AML-193 (cell line): ENCODE results near the gene HDAC10.

ENCODE experiments used
- DNase-seq, 2 experiments: peaks; one replicate each; lab custom pipeline; 2025; lab: John Stamatoyannopoulos, UW

Gene HDAC10

GRCh38 chr22:50250555-50251476, at the start of gene HDAC10:
Gene HDAC10, minus strand, starts transcription at chr22:50251265. Its CDS starts 233 bp downstream, at chr22:50251032.
- DNase-seq: peak; percentile 52 to 71

GRCh38 chr22:50300620-50301257, 49.7 kb upstream of the HDAC10 start:
- no peak for DNase-seq

GRCh38 chr22:50299785-50300619, 48.9 kb upstream of the HDAC10 start:
- no peak for DNase-seq

- no peak for DNase-seq
Observed at GRCh38 chr22:50298937-50299784, 48.1 kb upstream of the HDAC10 start.

- DNase-seq: no peak
Observed at GRCh38 chr22:50298266-50298637, 47.2 kb upstream of the HDAC10 start.

GRCh38 chr22:50297510-50298265, 46.6 kb upstream of the HDAC10 start:
- DNase-seq: no peak

GRCh38 chr22:50296658-50297490, 45.8 kb upstream of the HDAC10 start:
- DNase-seq: no peak

GRCh38 chr22:50294319-50294656, 43.2 kb upstream of the HDAC10 start:
- DNase-seq: no peak

- no peak for DNase-seq
Observed at GRCh38 chr22:50293441-50294318, 42.6 kb upstream of the HDAC10 start.

GRCh38 chr22:50292643-50293440, 41.8 kb upstream of the HDAC10 start:
- DNase-seq: no peak

GRCh38 chr22:50289942-50290630, 39.0 kb upstream of the HDAC10 start:
- no peak for DNase-seq

GRCh38 chr22:50289151-50289941, 38.3 kb upstream of the HDAC10 start:
- no peak for DNase-seq

- no peak for DNase-seq
Observed at GRCh38 chr22:50287731-50288130, 36.7 kb upstream of the HDAC10 start.

- DNase-seq: no peak
Observed at GRCh38 chr22:50286701-50287318, 35.7 kb upstream of the HDAC10 start.

GRCh38 chr22:50286275-50286674, 35.2 kb upstream of the HDAC10 start:
- no peak for DNase-seq

- DNase-seq: no peak
Observed at GRCh38 chr22:50285568-50286229, 34.6 kb upstream of the HDAC10 start.
